Sciatic nerve (tissue), 2 donors: ENCODE measurements around the gene FAM227A. TPM values are rescaled to one million over a fixed set of nuclear protein-coding genes. Genes with fewer than 3 reads are reported as not detected.
"Not testable (repeated sequence)": the region's sequence is repeated elsewhere in the genome, so short reads cannot be mapped to it uniquely, and the experiment has no call there.

Experiments
- ATAC-seq: fragments of 200-7000 bp; cut with Tn5 transposase; one replicate; pipeline ENCODE4 v1.9.1; 2020; ENCODE audit warnings: mild to moderate bottlenecking, moderate library complexity
- DNase-seq: peaks from one replicate; pipeline ENCODE4 v3.0.0-alpha.2; 2020; ENCODE audit warnings: low spot score
- intact Hi-C: fragments of 100-400 bp; cut with DNase I; formaldehyde crosslinking; loops from one replicate; pipeline ENCODE4 v1.14.2; 2022
- total RNA-seq: library from RNA; stranded (reverse); fragmentation: NEBNext Ultra II Directional; extraction: Animal tissue kit (Norgen Biotek cat#: 25700); gene quantifications from one replicate; pipeline ENCODE4 v1.2.1, GENCODE V29; 2021
- donor health status: DM: no; HTN: no; CAD: no.
- donor health status: DM: no; HTN: no; CAD: no.

Gene FAM227A
- total RNA-seq, 1 donor from 2014 or later: 2.9 TPM

DNA sequence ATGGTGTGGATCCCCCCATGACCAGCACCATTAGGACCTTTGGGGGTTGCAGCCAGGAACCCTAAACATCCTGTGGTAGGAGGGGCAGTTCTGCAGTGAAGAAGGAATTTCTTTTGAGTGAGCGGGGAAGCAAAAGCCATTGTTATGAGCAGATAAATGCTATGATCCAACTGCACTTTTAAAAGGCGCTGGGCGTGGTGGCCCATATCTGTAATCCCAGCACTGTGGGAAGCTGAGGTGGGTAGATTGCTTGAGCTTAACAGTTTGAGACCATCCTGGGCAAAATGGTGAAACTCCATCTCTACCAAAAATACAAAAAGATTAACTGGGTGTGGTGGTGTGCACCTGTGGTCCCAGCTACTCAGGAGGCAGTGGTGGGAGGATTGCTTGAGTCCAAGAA is 19.6 kb upstream of the FAM227A start:
- DNase-seq: no peak
- intact Hi-C loops: no loop called here
- ATAC-seq: no peak

DNA sequence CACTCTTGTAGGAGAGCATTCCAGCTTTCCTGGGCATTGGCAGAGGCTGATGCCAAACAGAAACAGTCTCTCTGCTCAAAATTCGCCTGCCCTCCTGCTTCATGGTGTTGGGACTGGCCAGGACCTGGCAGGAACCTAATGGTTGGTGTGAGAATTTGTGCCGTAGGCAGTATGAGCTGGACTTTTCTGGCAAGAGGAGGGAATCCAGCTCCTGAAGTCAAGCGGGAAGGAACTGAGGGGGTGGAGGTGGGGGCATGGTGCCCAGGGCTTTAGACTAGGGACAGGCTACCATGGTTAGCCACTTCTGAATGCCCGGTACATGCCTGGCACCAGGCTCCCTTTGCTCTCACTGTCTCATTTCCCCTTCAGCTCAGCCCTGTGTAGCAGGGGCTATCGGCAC is 18.7 kb upstream of the FAM227A start:
- ATAC-seq (no peak), DNase-seq (no peak)
- intact Hi-C loops: no loop called here

DNA sequence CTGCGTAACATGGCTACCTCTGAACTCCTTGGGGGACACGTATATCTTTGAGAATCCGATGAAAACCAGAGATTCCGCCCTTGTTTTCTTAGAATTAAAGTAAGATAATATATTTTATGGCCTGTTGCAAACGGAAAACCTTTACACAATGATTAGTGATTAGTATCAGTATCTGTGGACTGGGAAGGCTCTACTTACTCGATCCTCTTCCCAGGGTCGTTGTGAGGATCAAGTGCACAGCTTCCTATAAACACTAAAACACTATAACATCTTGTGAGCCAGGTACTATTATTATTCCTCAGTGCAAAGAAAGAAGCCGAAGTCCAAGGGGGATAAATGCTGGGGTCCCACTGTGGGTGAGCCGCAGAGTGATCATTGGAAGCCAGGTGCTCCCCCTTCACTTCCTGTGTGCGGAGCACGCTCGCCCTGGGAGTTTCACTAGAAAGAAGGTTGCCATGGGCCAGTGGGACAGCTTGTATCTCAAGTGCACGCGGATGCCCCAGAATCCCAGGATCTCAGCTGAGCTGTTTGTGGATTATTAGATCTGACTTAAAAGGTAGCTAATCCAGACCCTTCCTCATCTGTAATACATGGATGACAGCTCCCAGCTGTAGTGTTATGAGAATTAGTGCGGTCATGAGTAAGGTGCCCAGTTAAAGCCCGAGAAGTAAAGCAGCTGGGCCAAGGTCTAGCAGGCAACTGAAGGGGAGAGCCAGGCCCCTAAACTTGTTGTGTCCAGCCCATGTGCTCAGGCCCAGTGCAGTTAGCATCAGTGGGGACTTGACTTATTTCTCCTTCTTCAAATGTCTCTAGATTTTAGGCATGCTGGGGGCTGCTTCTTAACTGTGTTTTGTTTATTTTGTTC is 1.1 kb upstream of the FAM227A start:
- DNase-seq (no peak), ATAC-seq (no peak)
- intact Hi-C loops: no loop called here

DNA sequence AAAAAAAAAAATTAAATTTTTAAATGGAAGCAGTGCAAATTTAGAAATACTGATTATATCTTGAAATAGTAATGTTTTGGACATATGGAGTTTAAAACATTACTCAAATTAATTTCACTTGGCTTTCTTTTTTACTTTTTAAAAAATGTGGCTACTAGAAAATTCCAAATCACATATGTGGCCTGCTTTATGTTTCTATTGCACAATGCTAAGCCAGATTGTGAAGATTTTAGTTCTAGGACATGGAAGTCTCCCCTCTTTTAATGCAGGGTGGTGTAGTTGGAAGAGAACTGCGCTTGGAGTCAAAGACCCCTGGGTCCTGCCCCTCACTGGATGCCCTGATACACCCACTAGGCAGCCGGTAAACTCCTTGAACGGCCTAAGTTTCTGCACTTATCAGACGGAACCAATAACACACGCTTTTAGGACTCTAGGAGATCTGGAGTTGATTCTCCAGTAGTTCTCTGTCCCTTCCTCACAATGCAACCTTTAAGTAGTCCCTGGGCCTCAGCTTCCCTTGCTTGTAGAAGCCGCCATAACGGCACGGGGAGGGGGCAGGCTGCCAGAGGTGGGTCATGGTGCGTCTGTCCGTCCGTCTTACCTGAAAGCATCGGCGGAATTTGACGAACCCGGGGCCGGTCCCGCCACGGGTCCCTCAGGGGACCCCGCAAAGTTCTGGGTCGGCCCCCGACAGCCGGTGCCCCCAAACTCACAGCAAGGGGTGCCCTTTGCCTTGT is 505 bp downstream of the FAM227A start:
- ATAC-seq: peak; percentile 15
- intact Hi-C loops: no loop called here
- no peak for DNase-seq

DNA sequence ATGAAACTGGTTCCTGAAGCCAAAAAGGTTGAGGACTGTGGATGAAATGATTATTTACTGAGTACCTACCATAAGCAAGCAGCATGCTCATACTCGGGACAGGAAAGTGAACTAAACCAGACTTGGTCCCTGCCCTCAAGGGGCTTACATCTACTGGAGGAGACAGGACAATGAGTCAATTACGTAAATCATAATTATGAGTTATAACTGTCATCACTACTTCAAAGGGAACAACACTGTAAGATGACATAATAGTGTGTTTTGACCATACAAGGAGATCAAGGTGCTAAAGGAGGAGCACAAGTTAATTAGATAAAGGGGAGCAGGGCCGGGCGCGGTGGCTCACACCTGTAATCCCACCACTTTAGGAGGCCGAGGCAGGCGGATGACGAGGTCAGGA is 2.5 kb downstream of the FAM227A start:
- intact Hi-C loops: no loop called here
- no peak for DNase-seq
- ATAC-seq: no peak

DNA sequence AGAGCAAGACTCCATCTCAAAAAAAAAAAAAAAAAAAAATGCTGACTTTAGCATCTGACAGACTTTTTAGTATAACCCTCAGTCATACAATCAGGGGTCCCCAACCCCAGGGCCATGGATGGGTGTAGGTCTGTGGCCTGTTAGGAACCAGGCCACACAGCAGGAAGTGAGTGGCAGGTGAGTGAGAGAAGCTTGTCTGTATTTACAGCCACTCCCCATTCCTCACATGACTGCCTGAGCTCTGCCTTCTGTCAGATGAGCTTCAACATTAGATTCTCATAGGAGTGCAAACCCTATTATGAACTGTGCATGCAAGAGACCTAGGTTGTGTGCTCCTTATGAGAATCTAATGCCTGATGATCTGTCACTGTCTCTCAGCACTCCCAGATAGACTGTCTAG is 3.3 kb downstream of the FAM227A start:
- no peak for ATAC-seq
- no peak for DNase-seq
- intact Hi-C loops: no loop called here

DNA sequence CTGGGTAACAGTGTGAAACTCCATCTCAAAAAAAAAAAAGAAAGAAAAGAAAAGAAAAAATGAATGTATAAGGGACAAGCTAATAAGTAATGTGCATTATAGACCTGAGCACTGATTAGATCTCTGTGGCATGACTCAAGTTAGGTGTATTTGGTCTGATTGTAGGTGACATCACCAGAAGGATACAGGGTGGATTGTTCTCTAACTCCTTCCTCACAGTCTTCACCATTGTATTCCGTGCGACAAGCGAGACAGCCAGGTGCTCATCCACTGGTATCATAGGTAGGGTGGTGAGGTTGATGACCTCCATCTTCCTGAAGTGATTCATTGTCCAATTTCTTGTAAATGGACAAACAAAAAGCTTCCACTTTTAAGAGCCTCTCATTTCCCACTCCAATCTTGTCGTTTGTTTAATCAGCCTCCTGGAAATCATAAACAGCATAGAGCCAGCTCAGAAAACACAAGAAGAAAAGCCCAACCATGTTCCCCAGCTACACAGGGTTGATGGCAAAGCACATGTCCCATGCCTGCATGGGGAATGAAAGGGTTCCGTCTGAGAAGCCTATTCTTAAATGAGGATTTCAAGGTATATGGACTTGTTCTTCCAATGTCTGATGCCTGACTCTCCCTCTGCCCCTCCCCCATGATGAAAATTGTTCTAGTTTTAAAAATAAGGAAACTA is 6.2 kb downstream of the FAM227A start:
- no peak for DNase-seq
- intact Hi-C loops: no loop called here
- ATAC-seq: no peak

DNA sequence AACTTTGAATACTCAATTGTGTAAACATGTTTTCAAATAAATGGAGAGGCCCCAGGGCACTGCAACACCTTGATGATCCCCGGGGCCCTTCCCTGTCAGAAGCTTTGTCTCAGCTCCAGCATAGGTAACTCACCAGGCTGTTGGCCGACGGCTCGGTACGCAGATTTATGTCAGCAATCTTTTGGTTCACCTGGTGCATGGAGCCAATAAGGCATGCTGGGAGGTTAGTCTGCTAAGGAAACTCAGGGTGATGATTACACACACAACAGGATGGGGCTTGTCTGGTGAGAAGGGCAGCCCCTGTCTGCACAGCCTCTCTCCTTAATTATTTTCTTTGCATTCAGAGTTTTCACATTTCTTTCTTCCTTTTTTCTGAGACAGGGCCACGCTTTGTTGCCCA is 10.8 kb downstream of the FAM227A start:
- ATAC-seq (no peak), DNase-seq (no peak)
- intact Hi-C loops: no loop called here

DNA sequence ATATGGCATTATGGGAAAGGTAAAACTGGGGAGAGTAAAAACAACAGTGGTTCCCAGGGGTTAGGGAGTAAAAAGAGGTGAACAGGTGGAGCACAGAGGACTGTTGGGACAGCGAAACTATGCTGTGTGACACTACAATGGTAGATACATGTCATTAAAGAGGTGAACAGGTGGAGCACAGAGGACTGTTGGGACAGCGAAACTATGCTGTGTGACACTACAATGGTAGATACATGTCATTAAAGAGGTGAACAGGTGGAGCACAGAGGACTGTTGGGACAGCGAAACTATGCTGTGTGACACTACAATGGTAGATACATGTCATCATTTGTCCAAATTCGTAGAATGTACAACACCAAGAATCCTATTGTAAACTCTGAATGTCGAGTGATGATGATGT is 11.9 kb downstream of the FAM227A start:
- intact Hi-C loops, DNase-seq: not testable (repeated sequence)
- ATAC-seq: peak; percentile 98

DNA sequence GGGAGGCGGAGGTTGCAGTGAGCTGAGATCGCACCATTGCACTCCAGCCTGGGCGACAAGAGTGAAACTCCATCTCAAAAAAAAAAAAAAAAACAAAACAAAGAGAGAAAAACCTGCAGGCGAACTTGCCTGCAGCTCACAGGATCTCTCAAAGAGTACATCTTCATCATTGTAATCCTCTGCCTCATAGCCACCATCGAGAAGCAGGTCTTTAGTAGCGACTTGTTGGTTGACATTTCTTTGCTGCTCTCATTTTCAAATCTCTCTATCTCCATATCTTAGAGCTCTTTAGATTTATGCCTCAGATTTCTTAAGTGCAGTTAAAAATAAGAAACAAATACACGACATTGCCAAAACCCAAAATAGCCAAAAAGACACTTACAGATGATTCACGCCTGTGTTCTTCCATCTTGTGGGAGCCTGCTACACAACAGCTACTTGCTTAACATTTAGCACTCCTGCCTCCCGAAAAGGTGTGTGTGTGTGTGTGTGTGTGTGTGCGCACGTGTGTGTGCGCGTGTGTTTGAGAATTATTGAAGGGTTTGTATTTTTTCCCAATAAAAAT is 14.6 kb downstream of the FAM227A start:
- intact Hi-C loops: no loop called here
- ATAC-seq: no peak
- DNase-seq: no peak

DNA sequence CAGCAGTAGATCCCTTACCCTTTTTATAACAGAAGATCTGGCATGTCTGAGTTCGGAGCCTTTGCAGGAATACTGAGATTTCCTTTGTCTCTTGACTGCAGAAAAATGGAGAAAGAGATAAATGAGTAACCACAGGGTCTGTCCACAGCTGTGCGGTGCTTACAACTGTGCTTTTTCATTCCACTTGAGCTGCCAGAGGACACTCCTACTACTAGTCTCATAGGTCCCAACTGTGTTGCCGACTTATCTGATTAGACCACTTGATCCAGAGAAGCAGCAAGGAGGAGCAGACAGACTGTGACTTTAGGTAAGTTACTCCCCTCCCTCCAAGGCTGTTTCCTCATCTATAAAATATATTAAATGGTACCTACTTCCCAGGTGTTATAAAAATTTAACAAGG is 17.5 kb downstream of the FAM227A start:
- intact Hi-C loops: no loop called here
- DNase-seq (no peak), ATAC-seq (no peak)

DNA sequence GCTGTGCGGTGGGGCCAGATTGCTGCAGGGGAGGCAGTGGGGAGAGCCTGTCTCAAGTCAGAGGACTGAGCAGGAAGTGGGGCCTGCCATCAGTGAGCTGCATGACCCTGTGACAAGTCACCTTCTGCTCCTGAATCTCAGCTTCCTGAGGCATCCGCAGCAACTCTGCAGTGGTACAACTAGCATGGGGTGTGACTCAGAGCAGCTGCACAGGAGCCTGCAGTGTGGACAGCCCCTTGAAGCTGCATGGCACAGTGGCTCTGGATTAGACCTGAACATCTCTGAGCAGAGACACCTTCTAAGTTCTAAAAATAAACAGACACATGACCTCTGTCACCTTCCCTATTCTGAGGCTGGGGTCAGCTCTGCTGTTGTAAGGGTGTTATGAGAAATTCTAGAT is 18.0 kb downstream of the FAM227A start:
- DNase-seq (no peak), ATAC-seq (no peak)
- intact Hi-C loops: no loop called here

DNA sequence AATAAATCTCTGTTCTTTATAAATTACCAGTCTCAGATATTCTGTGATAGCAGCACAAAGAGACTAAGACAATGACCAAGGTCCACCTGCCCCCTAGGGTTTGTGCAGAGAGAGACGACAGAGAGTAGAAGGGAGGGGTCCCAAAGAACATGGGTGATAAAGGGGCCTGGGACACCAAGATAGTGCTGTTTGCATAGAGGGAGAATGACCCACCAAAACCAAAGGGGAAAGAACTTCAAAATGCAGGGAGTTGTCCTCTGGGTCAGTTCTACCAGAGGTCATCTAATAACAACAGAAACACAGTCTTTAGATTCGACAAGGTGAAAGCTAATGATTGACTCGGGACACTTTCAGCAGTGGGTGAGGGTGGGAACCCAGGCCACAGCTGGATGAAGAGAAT is 23.7 kb downstream of the FAM227A start:
- ATAC-seq (no peak), DNase-seq (no peak)
- intact Hi-C loops: no loop called here

DNA sequence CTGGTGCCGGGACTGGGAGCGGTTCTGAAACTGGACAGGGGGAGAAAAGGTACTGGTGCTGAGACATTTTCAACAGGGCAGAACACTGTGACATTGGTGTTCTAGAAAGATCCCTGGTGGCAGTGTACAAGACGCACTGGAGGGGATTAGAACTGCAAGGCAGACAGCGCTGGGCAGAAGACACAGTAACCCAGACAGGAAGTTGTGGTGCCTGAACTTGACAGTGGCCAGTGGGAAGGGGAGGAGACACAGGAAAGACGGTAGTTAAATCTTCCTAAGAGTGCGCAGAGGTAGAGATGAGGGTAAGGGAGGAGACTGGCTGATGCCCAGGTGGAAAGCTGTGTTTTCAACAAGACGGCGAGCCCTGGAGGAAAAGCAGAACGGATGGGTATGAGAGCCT is 24.5 kb downstream of the FAM227A start:
- no peak for ATAC-seq
- intact Hi-C loops: no loop called here
- DNase-seq: no peak

DNA sequence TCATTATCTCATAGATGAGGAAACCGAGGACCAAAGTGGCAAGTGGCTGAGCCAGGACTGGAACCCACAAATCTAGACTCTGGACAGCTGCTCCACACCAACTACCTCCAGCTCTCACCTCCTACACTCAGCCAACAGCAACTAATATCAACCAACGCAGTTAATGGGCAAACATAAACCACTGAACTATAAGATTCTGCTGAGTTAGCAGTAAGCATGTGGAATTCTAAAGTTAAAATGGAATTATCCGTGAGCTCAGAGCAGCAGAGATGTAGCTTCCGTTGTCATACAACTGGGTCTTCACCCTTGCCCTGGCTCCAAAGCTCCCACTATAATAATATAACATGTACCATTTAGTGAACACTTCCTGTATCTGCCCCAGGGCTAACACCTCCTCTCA is 27.1 kb downstream of the FAM227A start:
- DNase-seq (no peak), ATAC-seq (no peak)
- intact Hi-C loops: no loop called here

DNA sequence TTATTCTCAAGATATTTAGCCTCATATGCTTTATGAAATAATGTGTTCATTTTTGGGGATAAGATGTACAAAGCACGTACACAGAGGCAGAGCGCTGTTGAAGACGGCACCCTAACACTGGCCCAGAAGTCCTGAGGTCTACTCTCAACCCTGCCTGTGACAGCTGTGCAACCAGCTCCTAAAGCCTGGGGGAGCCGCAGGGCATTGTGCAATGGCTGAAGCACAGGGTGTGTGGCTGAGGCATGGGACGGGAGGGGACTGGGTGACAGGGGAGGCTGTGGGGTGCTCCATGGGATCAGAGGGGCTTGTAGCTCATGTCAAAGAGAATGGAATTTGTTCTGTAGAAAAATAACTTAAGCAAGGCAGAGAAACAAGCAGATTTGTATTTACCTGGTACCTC is 27.7 kb downstream of the FAM227A start:
- intact Hi-C loops: no loop called here
- ATAC-seq: no peak
- no peak for DNase-seq

DNA sequence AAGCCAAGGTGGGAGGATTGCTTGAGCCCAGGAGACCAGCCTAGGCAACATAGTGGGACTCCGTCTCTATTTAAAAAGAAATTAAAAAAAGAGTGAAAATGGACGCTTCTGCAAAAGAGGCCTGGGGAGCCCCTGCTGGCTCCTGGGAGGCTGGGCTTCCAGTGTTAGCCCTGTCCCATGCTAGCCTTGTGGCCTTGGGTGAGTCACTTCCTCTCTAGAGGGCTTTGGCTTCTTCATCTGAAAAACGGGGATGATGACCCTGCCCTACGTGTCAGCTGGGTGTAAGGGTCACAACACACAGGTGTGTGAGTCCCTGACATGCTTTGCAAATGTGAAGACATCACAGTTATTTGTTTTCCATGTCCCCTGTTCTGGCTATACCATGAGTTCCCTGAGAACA is 32.8 kb downstream of the FAM227A start:
- DNase-seq (no peak), ATAC-seq (no peak)
- intact Hi-C loops: no loop called here

DNA sequence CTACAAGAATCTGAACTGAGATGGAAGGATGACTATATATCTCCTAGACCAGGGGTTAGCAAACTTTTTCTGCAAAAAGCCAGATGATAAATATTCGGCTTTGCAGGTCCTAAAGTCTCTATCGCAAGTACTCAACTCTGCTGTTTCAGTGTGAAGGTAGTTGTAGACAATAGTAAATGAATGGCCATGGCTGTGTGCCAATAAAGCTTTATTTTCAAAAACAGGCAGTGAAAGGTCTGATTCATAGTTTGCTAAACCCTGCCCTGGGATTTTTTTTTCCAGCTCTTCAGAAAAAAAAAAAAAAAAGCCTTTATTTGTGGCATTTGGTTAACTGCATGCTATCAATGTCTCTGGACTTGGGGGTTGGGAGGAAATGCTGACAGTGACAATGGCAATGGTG is 37.5 kb downstream of the FAM227A start:
- intact Hi-C loops: no loop called here
- ATAC-seq (no peak), DNase-seq (no peak)

DNA sequence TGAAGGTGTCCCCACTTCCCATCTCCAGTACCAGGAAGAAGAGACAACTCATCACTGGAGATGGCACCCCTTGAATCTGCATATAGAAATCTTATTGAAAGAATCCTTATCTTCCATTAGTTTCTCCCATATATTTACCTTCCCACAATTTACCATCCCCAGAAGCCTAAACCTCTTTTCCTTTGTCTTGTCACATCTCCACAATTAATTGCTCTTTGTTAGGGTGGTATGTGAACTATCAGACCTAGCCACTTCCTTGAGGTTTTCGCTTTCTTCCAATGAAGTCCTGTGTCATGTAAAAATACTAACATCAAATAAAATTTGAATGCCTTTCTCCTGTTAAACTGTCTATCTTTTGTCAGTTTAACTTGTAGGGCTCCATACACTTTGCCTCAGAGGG is 37.9 kb downstream of the FAM227A start:
- ATAC-seq: no peak
- DNase-seq: no peak
- intact Hi-C loops: no loop called here

DNA sequence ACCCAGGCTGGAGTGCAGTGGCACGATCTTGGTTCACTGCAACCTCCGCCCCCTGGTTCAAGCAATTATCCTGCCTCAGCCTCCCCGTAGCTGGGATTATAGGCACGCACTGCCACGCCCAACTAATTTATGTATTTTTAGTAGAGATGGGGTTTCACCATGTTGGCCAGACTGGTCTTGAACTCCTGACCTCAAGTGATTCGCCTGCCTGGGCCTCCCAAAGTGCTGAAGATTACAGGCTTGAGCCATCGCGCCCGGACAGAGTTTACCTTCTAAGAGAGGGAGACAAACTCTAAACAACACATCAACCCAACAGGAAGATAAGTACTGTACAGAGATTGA is 41.2 kb downstream of the FAM227A start:
- DNase-seq, ATAC-seq, intact Hi-C loops: not testable (repeated sequence)
